GM12864 (cell line): Measurements from ENCODE around the gene ZNF175.

Experiments
- DNase-seq: peaks from one replicate; pipeline ENCODE4 v3.0.0-alpha.2; 2011; ENCODE audit warnings: low read depth
- H3K4me3 ChIP-seq: 2 replicates; pipeline ENCODE4 v1.5.1; 2011; ENCODE audit warnings: mild to moderate bottlenecking, low read depth, low read length, control low read depth
- TF ChIP-seq, protein P1 (sequence below): IDR thresholded peaks from 2 replicates; pipeline ENCODE4 v1.5.1; 2011; ENCODE audit warnings: low read depth, mild to moderate bottlenecking, moderate library complexity, low read length, control low read depth, inconsistent platforms; ENCODE audit errors: missing control alignments

The ZNF175 gene

DNA sequence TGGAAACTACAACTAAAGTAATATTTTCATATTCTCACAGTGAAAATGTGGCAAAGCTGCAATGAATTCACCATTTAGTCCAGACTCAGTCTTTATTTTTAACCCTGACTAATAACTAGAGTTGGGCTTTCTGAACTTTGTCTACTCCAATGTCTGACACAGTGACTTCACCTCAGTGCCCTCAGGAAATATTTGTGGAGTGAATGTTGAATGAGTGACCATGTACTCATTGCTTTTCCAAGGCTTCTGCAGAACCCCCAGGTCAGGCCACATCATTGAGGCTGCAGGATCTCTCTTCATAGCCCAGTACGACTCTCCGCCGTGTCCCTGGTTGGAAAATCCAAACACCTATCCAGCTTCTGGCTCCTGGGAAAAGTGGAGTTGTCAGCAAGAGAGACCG lies 1.8 kb downstream of the ZNF175 start:
- TF ChIP-seq, protein P1, sequence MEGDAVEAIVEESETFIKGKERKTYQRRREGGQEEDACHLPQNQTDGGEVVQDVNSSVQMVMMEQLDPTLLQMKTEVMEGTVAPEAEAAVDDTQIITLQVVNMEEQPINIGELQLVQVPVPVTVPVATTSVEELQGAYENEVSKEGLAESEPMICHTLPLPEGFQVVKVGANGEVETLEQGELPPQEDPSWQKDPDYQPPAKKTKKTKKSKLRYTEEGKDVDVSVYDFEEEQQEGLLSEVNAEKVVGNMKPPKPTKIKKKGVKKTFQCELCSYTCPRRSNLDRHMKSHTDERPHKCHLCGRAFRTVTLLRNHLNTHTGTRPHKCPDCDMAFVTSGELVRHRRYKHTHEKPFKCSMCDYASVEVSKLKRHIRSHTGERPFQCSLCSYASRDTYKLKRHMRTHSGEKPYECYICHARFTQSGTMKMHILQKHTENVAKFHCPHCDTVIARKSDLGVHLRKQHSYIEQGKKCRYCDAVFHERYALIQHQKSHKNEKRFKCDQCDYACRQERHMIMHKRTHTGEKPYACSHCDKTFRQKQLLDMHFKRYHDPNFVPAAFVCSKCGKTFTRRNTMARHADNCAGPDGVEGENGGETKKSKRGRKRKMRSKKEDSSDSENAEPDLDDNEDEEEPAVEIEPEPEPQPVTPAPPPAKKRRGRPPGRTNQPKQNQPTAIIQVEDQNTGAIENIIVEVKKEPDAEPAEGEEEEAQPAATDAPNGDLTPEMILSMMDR, result no peak
- no peak overlapping the region; the same call in 1 of the 2 replicates for H3K4me3 ChIP-seq
- no peak for DNase-seq

- no peak for DNase-seq
- TF ChIP-seq, protein P1, result no peak
- H3K4me3 ChIP-seq, result no peak overlapping the region
These were observed 2.2 kb downstream of the ZNF175 start for GRCh38 chr19:51573331-51573730.

- no peak for DNase-seq
- TF ChIP-seq, protein P1, result no peak
- H3K4me3 ChIP-seq, result no peak overlapping the region
These were observed 5.8 kb downstream of the ZNF175 start for GRCh38 chr19:51576850-51577249.

GRCh38 chr19:51586103-51586728 lies 15.1 kb downstream of the ZNF175 start:
- no peak overlapping the region for H3K4me3 ChIP-seq
- TF ChIP-seq, protein P1, result no peak

DNA sequence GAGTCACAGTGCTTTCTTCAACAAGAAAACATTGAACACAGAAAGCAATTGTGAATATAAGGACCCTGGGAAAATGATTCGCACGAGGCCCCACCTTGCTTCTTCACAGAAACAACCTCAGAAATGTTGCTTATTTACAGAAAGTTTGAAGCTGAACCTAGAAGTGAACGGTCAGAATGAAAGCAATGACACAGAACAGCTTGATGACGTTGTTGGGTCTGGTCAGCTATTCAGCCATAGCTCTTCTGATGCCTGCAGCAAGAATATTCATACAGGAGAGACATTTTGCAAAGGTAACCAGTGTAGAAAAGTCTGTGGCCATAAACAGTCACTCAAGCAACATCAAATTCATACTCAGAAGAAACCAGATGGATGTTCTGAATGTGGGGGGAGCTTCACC lies 15.7 kb downstream of the ZNF175 start:
- TF ChIP-seq, protein P1, result no peak

More at GRCh38 chr19:51586103-51586728, 15.1 kb downstream of the ZNF175 start:
- DNase-seq, result no peak

GRCh38 chr19:51587264-51588191 lies 16.4 kb downstream of the ZNF175 start:
- H3K4me3 ChIP-seq, result no peak overlapping the region
- no peak for DNase-seq
- TF ChIP-seq, protein P1, result no peak

More for the DNA sequence above, 15.7 kb downstream of the ZNF175 start:
- H3K4me3 ChIP-seq, result no peak overlapping the region
- no peak for DNase-seq
